Trophoblast cell (in vitro differentiated cells and primary cell): ENCODE measurements around the gene PRKN.

Source experiments
- DNase-seq, 2 donors: peaks; one replicate each; pipeline ENCODE4 v3.0.0-alpha.2; 2016
- H2AFZ ChIP-seq: 2 replicates; pipeline ENCODE4 v1.6.1; 2013; ENCODE audit warnings: low read length, moderate library complexity, mild to moderate bottlenecking; ENCODE audit not compliant: insufficient read depth, poor library complexity
- H2AK5ac ChIP-seq: 2 replicates; pipeline ENCODE4 v1.6.1; 2013; ENCODE audit warnings: mild to moderate bottlenecking, low read length
- H2BK120ac ChIP-seq: 2 replicates; pipeline ENCODE4 v1.6.1; 2013; ENCODE audit warnings: low read length, mild to moderate bottlenecking, moderate library complexity; ENCODE audit not compliant: insufficient read depth, poor library complexity
- H2BK12ac ChIP-seq: 2 replicates; pipeline ENCODE4 v1.6.1; 2013; ENCODE audit warnings: mild to moderate bottlenecking, low read length, moderate library complexity
- H2BK5ac ChIP-seq: 2 replicates; pipeline ENCODE4 v1.6.1; 2013; ENCODE audit warnings: low read length, low read depth, moderate library complexity, mild to moderate bottlenecking; ENCODE audit not compliant: poor library complexity
- H3K14ac ChIP-seq: 2 replicates; pipeline ENCODE4 v1.6.1; 2013; ENCODE audit warnings: mild to moderate bottlenecking, low read length
- H3K18ac ChIP-seq: 2 replicates; pipeline ENCODE4 v1.6.1; 2013; ENCODE audit warnings: mild to moderate bottlenecking, low read length
- H3K23ac ChIP-seq: 2 replicates; pipeline ENCODE4 v1.6.1; 2013; ENCODE audit warnings: low read length
- H3K27ac ChIP-seq: 2 replicates; pipeline ENCODE4 v1.5.1; 2013; ENCODE audit warnings: low read depth, mild to moderate bottlenecking, inconsistent platforms, low read length, moderate library complexity
- H3K27me3 ChIP-seq: 2 replicates; pipeline ENCODE4 v1.6.1; 2013; ENCODE audit warnings: inconsistent platforms, mild to moderate bottlenecking, low read length, moderate library complexity; ENCODE audit not compliant: insufficient read depth
- H3K36me3 ChIP-seq, 2 experiments: 1 replicate in 1 of 2; 2 replicates in 1 of 2; pipeline ENCODE4 v1.6.1; 2013; ENCODE audit warnings: low read length in 2 of 2, mild to moderate bottlenecking in 2 of 2, moderate library complexity in 1 of 2; ENCODE audit not compliant: insufficient read depth in 2 of 2, control insufficient read depth in 1 of 2
- H3K4ac ChIP-seq: 2 replicates; pipeline ENCODE4 v1.6.1; 2013; ENCODE audit warnings: low read depth, mild to moderate bottlenecking, low read length, moderate library complexity
- H3K4me1 ChIP-seq, 2 experiments: 1 replicate in 1 of 2; 2 replicates in 1 of 2; pipeline ENCODE4 v1.6.1; 2013; ENCODE audit warnings: low read length in 2 of 2, mild to moderate bottlenecking in 2 of 2, moderate library complexity in 1 of 2; ENCODE audit not compliant: insufficient read depth in 2 of 2, control insufficient read depth in 1 of 2
- H3K4me2 ChIP-seq: 2 replicates; pipeline ENCODE4 v1.6.1; 2013; ENCODE audit warnings: inconsistent platforms, mild to moderate bottlenecking, low read length, moderate library complexity
- H3K4me3 ChIP-seq: 2 replicates; pipeline ENCODE4 v1.5.1; 2013; ENCODE audit warnings: mild to moderate bottlenecking, low read depth, low read length, inconsistent platforms
- H3K79me1 ChIP-seq: one replicate; pipeline ENCODE4 v1.6.1; 2013; ENCODE audit warnings: low read length
- H3K79me2 ChIP-seq: 2 replicates; pipeline ENCODE4 v1.6.1; 2013; ENCODE audit warnings: low read length, mild to moderate bottlenecking; ENCODE audit not compliant: control insufficient read depth, insufficient read depth, poor library complexity
- H3K9ac ChIP-seq: 2 replicates; pipeline ENCODE4 v1.6.1; 2013; ENCODE audit warnings: mild to moderate bottlenecking, low read length
- H3K9me3 ChIP-seq: 2 replicates; pipeline ENCODE4 v1.6.1; 2013; ENCODE audit warnings: low read depth, mild to moderate bottlenecking, control low read depth, inconsistent platforms, low read length; ENCODE audit not compliant: insufficient read depth
- H4K12ac ChIP-seq: 2 replicates; pipeline ENCODE4 v1.6.1; 2013; ENCODE audit warnings: low read depth, mild to moderate bottlenecking, low read length, moderate library complexity
- H4K8ac ChIP-seq: 2 replicates; pipeline ENCODE4 v1.6.1; 2013; ENCODE audit warnings: low read depth, mild to moderate bottlenecking, low read length, moderate library complexity
- H4K91ac ChIP-seq: one replicate; pipeline ENCODE4 v1.6.1; 2013; ENCODE audit warnings: low read depth, mild to moderate bottlenecking, low read length, moderate library complexity
- WGBS: extraction: QIAGEN DNeasy Blood & Tissue Kit; methylation state at CpG from one replicate; pipeline ENCODE4 v1.1.7; 2013; ENCODE audit warnings: missing lambda C conversion rate; ENCODE audit not compliant: insufficient read length, insufficient coverage; ENCODE audit errors: extremely low coverage; 5-methylcytosine and 5-hydroxymethylcytosine counted together

PRKN gene

GRCh38 chr6:161432546-161432945 lies 1295.0 kb downstream of the PRKN start:
- no peak overlapping the region for H3K4me2 ChIP-seq
- DNase-seq, result no peak
- H3K14ac ChIP-seq, result no peak overlapping the region
- no CpG with 5 or more reads among the region's 3 CpGs for WGBS
- no peaks in the 10 kb centered on the region for H3K36me3 ChIP-seq
- H3K79me1 ChIP-seq, result peaks cover 21% of the 10 kb centered on the region
- H2AFZ ChIP-seq, result no peak overlapping the region
- peaks cover 4 to 5% of the 10 kb centered on the region in 2 experiments for H3K4me1 ChIP-seq
- H2BK5ac ChIP-seq, result no peak overlapping the region
- no peak overlapping the region for H3K4me3 ChIP-seq
- no peak overlapping the region for H3K23ac ChIP-seq
- no peak overlapping the region for H3K4ac ChIP-seq
- H3K18ac ChIP-seq, result no peak overlapping the region
- H4K8ac ChIP-seq, result no peak overlapping the region
- H3K79me2 ChIP-seq, result peaks cover 3% of the 10 kb centered on the region
- H3K27me3 ChIP-seq, result no peaks in the 10 kb centered on the region
- H3K27ac ChIP-seq, result no peak overlapping the region
- H2AK5ac ChIP-seq, result no peak overlapping the region
- peak overlapping the region; percentile 45 for H4K91ac ChIP-seq
- H2BK12ac ChIP-seq, result peak overlapping the region; percentile 62
- H3K9ac ChIP-seq, result no peak overlapping the region
- peaks cover 1% of the 10 kb centered on the region for H3K9me3 ChIP-seq
- no peak overlapping the region for H4K12ac ChIP-seq
- no peak overlapping the region for H2BK120ac ChIP-seq

- Histone ChIP-seq H3K27ac (no peak overlapping the region), H3K23ac (no peak overlapping the region), H4K8ac (no peak overlapping the region), H3K79me1 (peaks cover 9% of the 10 kb centered on the region), H3K4me1 (peaks cover 4% of the 10 kb centered on the region in 2 experiments), H2BK5ac (no peak overlapping the region), H3K4me2 (no peak overlapping the region), H2BK120ac (no peak overlapping the region), H3K18ac (no peak overlapping the region), H3K9ac (no peak overlapping the region), H2AFZ (no peak overlapping the region), H3K79me2 (peaks cover 3% of the 10 kb centered on the region), H3K14ac (no peak overlapping the region), H3K4ac (no peak overlapping the region), H4K91ac (no peak overlapping the region), H3K9me3 (peaks cover 1% of the 10 kb centered on the region), H3K4me3 (no peak overlapping the region), H3K36me3 (no peaks in the 10 kb centered on the region), H4K12ac (no peak overlapping the region), H3K27me3 (no peaks in the 10 kb centered on the region), H2BK12ac (no peak overlapping the region), H2AK5ac (no peak overlapping the region)
- DNase-seq, result peak; percentile 8 to 56
- WGBS, result no CpG with 5 or more reads among the region's 3 CpGs
These were observed 1297.6 kb downstream of the PRKN start for GRCh38 chr6:161429921-161430490.

GRCh38 chr6:161424421-161424820 lies 1303.1 kb downstream of the PRKN start:
- H3K4me2 ChIP-seq, result no peak overlapping the region
- H3K4ac ChIP-seq, result peak overlapping the region; percentile 10
- H3K9ac ChIP-seq, result no peak overlapping the region
- no peak overlapping the region for H4K8ac ChIP-seq
- no peak for DNase-seq
- peak overlapping the region; percentile 24 for H2BK12ac ChIP-seq
- H3K36me3 ChIP-seq, result no peaks in the 10 kb centered on the region
- no peak overlapping the region for H2AFZ ChIP-seq
- H3K4me1 ChIP-seq, result peaks cover 0 to 3% of the 10 kb centered on the region in 2 experiments
- H4K12ac ChIP-seq, result no peak overlapping the region
- H3K79me1 ChIP-seq, result peaks cover 13% of the 10 kb centered on the region
- H3K9me3 ChIP-seq, result peaks cover 1% of the 10 kb centered on the region
- peak overlapping the region; percentile 31 for H2BK120ac ChIP-seq
- H3K27me3 ChIP-seq, result no peaks in the 10 kb centered on the region
- H2BK5ac ChIP-seq, result peak overlapping the region; percentile 23
- no peak overlapping the region for H3K4me3 ChIP-seq
- H3K27ac ChIP-seq, result no peak overlapping the region
- H3K23ac ChIP-seq, result no peak overlapping the region
- H3K14ac ChIP-seq, result no peak overlapping the region
- H2AK5ac ChIP-seq, result no peak overlapping the region
- no peaks in the 10 kb centered on the region for H3K79me2 ChIP-seq
- no peak overlapping the region for H3K18ac ChIP-seq
- H4K91ac ChIP-seq, result peak overlapping the region; percentile 50

- H3K9me3 ChIP-seq, result peaks cover 1% of the 10 kb centered on the region
- H3K4ac ChIP-seq, result no peak overlapping the region
- peak overlapping the region; percentile 57 for H4K91ac ChIP-seq
- H3K14ac ChIP-seq, result peak overlapping the region; percentile 35
- no peak overlapping the region for H3K23ac ChIP-seq
- peaks cover 0 to 3% of the 10 kb centered on the region in 2 experiments for H3K4me1 ChIP-seq
- peak in 1 of 2 donors; percentile 31 for DNase-seq
- peaks cover 16% of the 10 kb centered on the region for H3K79me1 ChIP-seq
- H3K9ac ChIP-seq, result no peak overlapping the region
- H2BK5ac ChIP-seq, result peak overlapping the region; percentile 11
- H3K79me2 ChIP-seq, result peaks cover 2% of the 10 kb centered on the region
- no peak overlapping the region for H3K27ac ChIP-seq
- H3K4me2 ChIP-seq, result no peak overlapping the region
- peak overlapping the region; percentile 82 for H2BK12ac ChIP-seq
- no peaks in the 10 kb centered on the region for H3K36me3 ChIP-seq
- H3K18ac ChIP-seq, result no peak overlapping the region
- no peak overlapping the region for H4K12ac ChIP-seq
- H2AK5ac ChIP-seq, result no peak overlapping the region
- no peak overlapping the region for H3K4me3 ChIP-seq
- H4K8ac ChIP-seq, result no peak overlapping the region
- peak overlapping the region; percentile 13 for H2BK120ac ChIP-seq
- no peak overlapping the region for H2AFZ ChIP-seq
- no peaks in the 10 kb centered on the region for H3K27me3 ChIP-seq
- no CpG with 5 or more reads among the region's 16 CpGs for WGBS
These were observed 1304.6 kb downstream of the PRKN start for GRCh38 chr6:161422710-161423680.
